HG03066 (cell line): ENCODE data around the gene MAN2A1.

Experiments
- ATAC-seq: cut with Tn5 transposase; IDR thresholded peaks from one replicate; pipeline ENCODE4 v1.9.1; 2021; ENCODE audit warnings: low read depth; ENCODE audit not compliant: unreplicated experiment

MAN2A1 gene

GRCh38 chr5:109689740-109690241, at the start of gene MAN2A1:
MAN2A1 (plus strand) TSS chr5:109689927; CDS start chr5:109690418, 491 bp downstream.
- peak; percentile 40 for ATAC-seq

GRCh38 chr5:109640976-109641375, 48.8 kb upstream of the MAN2A1 start:
- no peak for ATAC-seq

DNA sequence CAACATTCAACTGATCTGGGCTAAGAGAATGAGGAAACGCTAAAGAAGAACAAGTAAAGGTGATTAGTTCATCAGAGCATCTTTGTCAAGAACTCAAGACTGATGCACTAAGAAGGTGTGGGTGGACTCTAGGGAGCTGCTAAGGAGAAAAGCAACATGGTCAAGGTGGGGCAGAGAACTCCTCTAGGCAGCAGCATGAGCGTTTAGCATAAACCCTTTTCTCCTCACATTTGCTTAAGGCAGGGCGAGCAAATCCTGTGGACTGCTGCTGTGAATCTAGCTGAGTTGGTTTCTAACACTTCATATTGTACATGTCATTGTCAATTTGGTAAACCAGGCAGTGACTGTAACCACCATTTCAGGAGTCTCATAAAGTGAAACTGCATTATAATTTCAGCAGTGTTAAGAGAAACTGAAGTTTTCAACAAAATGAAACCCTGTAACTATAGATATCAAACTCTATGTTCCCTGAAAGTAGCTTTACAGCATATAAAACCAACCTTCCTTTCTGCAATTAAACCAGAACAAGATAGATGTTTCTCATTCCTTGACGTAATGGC, 45.9 kb upstream of the MAN2A1 start:
- ATAC-seq: no peak

- ATAC-seq: no peak
Observed at GRCh38 chr5:109644829-109645228, 44.9 kb upstream of the MAN2A1 start.

DNA sequence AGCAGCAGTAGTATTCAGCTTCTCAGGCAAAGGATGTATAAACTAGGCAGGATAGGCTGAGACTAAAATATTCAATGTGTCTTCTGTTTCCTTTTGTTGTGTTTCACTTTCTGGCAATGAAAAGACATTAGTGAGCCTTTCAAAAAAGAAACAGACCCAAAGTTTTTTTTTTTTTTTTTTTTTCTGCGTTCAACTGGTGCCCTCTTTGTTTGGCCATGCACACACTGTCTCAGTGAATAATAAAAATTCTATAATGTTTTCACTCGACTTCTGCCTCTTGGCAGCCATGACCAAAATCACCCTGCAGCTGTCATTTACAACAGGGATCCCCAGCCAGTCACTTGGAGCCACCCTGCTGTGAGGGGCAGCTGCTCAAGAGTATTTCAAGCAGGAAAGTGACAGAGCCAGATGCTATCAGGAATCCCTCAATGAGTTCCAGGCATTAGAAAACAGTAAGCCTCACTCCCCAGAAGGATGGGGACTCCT, 44.0 kb upstream of the MAN2A1 start:
- ATAC-seq: no peak

DNA sequence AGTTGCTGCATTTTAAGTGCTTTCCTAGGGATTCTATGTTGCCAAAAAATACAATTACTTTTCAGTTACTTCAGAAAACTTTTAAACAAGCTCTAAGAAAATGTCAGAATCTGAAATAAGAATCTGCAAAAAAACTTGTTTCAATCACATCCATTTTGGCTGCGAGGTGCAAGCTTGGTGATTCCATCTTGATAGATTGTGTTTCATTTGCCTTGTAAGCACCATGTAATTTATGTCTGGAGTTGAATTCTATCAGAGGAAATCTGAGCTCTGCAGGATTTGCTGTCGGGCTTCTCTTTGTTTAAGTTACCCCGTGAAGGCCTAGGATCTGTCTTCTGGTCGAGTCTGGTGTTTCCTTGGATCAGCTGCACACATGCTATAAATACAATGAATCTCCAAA, 40.4 kb upstream of the MAN2A1 start:
- ATAC-seq: no peak

DNA sequence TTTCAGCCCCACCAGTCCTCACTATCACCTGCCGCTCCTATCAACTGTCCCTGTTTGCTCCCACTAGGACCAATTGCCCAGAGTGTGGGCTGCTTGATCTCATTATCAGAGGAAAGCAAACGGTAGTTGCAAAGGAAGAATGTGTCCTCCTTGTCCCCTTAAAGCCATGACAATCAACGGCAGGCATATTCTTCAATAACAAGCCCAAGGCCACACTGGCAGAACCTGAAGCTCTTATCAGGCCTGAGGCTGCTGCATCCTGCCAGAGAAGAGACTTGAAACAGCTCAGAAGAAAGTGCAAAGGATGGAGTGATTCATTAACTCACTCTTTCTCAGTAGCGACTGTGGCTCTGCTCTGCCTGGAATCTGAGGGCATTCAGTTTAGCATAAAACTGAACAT, 39.2 kb upstream of the MAN2A1 start:
- no peak for ATAC-seq

- no peak for ATAC-seq
Observed at GRCh38 chr5:109652096-109652495, 37.6 kb upstream of the MAN2A1 start.

DNA sequence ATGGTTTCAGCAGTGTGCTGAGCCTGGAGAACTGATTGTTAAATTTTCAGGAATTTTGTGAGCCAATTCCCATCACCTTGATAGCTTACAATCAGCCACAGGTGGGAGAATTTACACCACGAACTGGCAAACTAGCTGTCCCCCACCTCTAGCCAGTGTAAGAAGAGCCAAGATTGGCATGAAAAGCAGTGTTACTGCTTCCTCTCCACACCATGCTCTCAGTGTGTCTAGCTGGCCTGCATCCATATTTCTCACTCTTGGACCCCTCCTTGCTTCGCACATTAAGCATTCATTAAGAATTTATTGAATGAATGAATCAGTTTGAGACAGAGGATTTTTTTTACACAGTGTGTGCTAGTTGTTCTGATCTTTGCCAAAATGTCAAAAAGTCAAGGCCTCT, 36.7 kb upstream of the MAN2A1 start:
- no peak for ATAC-seq

- no peak for ATAC-seq
Observed at GRCh38 chr5:109653561-109654239, 36.0 kb upstream of the MAN2A1 start.

GRCh38 chr5:109654455-109654854, 35.3 kb upstream of the MAN2A1 start:
- no peak for ATAC-seq

DNA sequence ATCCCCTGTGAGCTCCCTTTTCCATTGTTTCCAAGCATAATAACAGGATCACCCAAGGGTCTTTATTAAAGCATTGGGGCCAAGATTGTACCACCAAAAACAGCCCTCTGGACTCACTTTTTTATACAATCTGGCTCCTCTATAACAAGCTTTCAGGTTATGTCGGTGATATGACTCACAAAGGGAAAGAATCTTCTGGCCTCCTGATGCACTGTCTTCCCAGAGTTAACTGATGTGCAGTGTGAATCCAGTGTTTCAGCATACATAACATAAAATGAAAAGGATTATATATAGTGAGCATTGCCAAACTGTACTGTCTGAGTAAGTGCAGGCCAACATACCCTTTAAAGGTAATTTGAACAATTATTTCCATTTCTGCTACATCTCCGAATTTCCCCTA, 33.9 kb upstream of the MAN2A1 start:
- ATAC-seq: no peak

- ATAC-seq: no peak
Observed at GRCh38 chr5:109656829-109657228, 32.9 kb upstream of the MAN2A1 start.

DNA sequence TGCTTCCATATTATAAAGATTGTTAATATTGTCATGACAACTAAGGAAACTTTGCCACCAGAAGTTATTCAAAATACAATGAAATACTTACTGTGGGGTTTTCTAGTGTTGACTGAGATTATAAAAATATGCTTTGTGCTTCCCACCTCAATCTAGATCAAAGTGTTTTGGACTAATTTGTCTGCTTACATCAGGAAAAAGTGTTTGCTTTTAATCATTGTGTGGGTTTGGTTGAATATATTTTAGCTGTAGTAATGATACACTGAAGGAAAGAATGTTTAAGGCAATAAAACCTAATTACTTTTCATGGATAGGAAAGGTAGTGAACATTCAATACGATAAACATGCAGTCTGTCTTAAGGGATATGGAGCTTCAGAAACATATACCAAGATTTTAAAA, 29.8 kb upstream of the MAN2A1 start:
- no peak for ATAC-seq

DNA sequence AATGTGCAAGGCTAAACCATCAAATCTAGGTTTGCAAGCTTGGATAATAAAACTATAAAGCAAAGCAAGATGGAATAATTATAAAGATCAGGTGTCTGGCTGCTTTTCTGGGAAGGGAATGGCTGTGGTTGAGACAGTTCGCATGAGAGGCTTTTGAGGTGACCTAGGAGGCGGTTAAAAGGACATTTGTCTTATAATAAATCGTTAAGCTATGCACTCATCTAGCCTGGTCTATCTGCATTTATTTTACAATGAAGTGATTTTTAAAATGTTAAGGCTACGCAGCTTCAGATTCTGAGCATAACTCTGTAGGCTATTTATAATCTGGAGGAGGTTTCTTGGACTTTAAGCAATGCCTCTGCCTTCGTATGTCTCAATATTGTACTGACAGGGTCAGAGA, 29.4 kb upstream of the MAN2A1 start:
- no peak for ATAC-seq

GRCh38 chr5:109668237-109668636, 21.5 kb upstream of the MAN2A1 start:
- no peak for ATAC-seq

GRCh38 chr5:109668668-109669422, 20.9 kb upstream of the MAN2A1 start:
- ATAC-seq: peak; percentile 65

GRCh38 chr5:109669991-109670706, 19.6 kb upstream of the MAN2A1 start:
- no peak for ATAC-seq

- no peak for ATAC-seq
Observed at GRCh38 chr5:109671136-109671535, 18.6 kb upstream of the MAN2A1 start.

DNA sequence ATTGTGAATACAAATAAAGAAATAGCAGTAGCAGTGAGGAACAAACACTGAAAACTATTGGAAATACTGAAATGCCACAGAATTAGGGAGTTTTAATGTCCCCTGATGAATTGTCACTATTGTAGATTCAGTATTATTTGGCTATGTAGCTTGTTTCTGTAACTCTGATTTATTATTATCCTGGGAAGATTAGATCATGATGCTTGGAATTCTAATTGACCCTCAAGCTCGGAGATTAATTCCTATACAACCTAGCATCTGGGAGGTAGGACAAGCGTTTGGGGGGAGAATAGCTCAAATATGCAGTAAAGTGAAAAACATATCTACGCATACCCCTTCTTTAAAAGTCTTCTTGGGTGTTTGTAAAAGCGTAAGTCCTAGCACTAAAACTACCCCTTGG, 15.1 kb upstream of the MAN2A1 start:
- no peak for ATAC-seq

DNA sequence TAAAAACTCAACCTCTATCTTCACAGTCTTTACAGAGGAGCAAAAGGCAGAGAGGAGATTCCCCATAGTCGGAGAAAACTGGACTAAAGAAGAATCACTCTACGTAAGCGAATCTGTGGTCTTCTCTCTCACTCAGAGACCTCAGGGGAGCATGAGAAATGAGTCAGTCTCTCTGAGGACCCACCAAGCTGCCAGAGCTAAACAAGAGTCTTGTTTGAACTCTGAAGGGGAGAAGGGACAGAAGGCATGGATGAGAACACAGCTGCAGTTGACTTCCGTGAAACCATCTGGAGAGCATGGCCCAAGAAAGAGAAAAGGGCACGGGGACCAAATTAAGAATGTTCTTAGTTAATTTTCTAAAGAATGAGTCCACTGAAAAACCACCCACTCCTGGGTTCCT, 12.8 kb upstream of the MAN2A1 start:
- ATAC-seq: no peak
